Measurements from ENCODE around the gene OTUD7B.

OTUD7B gene

DNA sequence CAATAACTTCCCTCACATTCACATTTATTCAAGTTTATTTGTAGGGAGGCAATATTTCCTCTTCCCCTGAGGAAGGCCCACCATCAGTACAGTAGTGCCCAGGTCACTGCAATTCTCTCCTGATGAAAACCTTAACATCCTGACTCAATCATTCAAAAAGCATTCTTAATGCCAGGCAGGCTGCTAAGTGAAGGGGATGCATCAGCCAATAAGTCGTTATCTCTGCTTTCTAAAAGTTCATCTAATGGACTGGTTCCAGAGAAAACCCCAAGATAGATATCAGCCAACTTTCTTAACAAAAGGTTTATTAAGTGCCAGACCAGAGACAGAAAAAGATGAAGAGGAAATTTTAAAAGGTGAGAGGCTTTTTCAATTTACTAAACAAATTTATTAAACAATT, 17.3 kb downstream of the OTUD7B start:
- Histone ChIP-seq H3K4me3 (ENCODE audit: low read depth, low read length) (no peak overlapping the region), H3K27me3 (ENCODE audit: control insufficient read depth, insufficient read depth, low read length) (no peaks in the 10 kb centered on the region), H3K4me1 (no peaks in the 10 kb centered on the region), H3K36me3 (ENCODE audit: control insufficient read depth, insufficient read depth, low read length) (no peaks in the 10 kb centered on the region), H3K27ac (no peak overlapping the region), H3K4me2 (ENCODE audit: low read length) (no peak overlapping the region), H2AFZ (no peak overlapping the region), H3K79me2 (peaks cover 21% of the 10 kb centered on the region), H3K9ac (no peak overlapping the region), H3K9me3 (ENCODE audit: control insufficient read depth, low read length) (no peaks in the 10 kb centered on the region)
- TF ChIP-seq, protein P1, sequence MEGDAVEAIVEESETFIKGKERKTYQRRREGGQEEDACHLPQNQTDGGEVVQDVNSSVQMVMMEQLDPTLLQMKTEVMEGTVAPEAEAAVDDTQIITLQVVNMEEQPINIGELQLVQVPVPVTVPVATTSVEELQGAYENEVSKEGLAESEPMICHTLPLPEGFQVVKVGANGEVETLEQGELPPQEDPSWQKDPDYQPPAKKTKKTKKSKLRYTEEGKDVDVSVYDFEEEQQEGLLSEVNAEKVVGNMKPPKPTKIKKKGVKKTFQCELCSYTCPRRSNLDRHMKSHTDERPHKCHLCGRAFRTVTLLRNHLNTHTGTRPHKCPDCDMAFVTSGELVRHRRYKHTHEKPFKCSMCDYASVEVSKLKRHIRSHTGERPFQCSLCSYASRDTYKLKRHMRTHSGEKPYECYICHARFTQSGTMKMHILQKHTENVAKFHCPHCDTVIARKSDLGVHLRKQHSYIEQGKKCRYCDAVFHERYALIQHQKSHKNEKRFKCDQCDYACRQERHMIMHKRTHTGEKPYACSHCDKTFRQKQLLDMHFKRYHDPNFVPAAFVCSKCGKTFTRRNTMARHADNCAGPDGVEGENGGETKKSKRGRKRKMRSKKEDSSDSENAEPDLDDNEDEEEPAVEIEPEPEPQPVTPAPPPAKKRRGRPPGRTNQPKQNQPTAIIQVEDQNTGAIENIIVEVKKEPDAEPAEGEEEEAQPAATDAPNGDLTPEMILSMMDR (IDR thresholded peaks at IDR 0.05), result no peak

- H3K36me3 ChIP-seq (ENCODE audit: control insufficient read depth, insufficient read depth, low read length), result peaks cover 2% of the 10 kb centered on the region
- TF ChIP-seq, protein P1 (IDR thresholded peaks at IDR 0.05), result no peak
- H2AFZ ChIP-seq, result no peak overlapping the region
- no peak overlapping the region for H3K4me3 ChIP-seq (ENCODE audit: low read depth, low read length)
- H3K9me3 ChIP-seq (ENCODE audit: control insufficient read depth, low read length), result no peaks in the 10 kb centered on the region
- H3K4me1 ChIP-seq, result peaks cover 3% of the 10 kb centered on the region
- peaks cover 9% of the 10 kb centered on the region for H3K79me2 ChIP-seq
- no peak overlapping the region for H3K9ac ChIP-seq
- no peak overlapping the region for H3K4me2 ChIP-seq (ENCODE audit: low read length)
- no peaks in the 10 kb centered on the region for H3K27me3 ChIP-seq (ENCODE audit: control insufficient read depth, insufficient read depth, low read length)
- no peak overlapping the region for H3K27ac ChIP-seq
Observed at GRCh38 chr1:149987297-149987595, 23.3 kb downstream of the OTUD7B start.

GRCh38 chr1:149986486-149987296, 23.8 kb downstream of the OTUD7B start:
- H3K27ac ChIP-seq, result no peak overlapping the region

GRCh38 chr1:149979972-149980540, 30.5 kb downstream of the OTUD7B start:
- H3K4me3 ChIP-seq (ENCODE audit: low read depth, low read length), result no peak overlapping the region
- H2AFZ ChIP-seq, result no peak overlapping the region
- no peaks in the 10 kb centered on the region for H3K4me1 ChIP-seq
- no peak overlapping the region for H3K9ac ChIP-seq
- H3K36me3 ChIP-seq (ENCODE audit: control insufficient read depth, insufficient read depth, low read length), result no peaks in the 10 kb centered on the region
- no peaks in the 10 kb centered on the region for H3K9me3 ChIP-seq (ENCODE audit: control insufficient read depth, low read length)
- no peak overlapping the region for H3K4me2 ChIP-seq (ENCODE audit: low read length)
- TF ChIP-seq, protein P1 (IDR thresholded peaks at IDR 0.05), result no peak
- no peaks in the 10 kb centered on the region for H3K79me2 ChIP-seq
- no peaks in the 10 kb centered on the region for H3K27me3 ChIP-seq (ENCODE audit: control insufficient read depth, insufficient read depth, low read length)
- no peak overlapping the region for H3K27ac ChIP-seq

More at GRCh38 chr1:149986486-149987296, 23.8 kb downstream of the OTUD7B start:
- Histone ChIP-seq H3K9ac (no peak overlapping the region), H3K27me3 (ENCODE audit: control insufficient read depth, insufficient read depth, low read length) (no peaks in the 10 kb centered on the region), H3K36me3 (ENCODE audit: control insufficient read depth, insufficient read depth, low read length) (peaks cover 2% of the 10 kb centered on the region), H3K79me2 (peaks cover 9% of the 10 kb centered on the region), H3K4me1 (peaks cover 3% of the 10 kb centered on the region), H2AFZ (no peak overlapping the region), H3K4me3 (ENCODE audit: low read depth, low read length) (no peak overlapping the region), H3K9me3 (ENCODE audit: control insufficient read depth, low read length) (no peaks in the 10 kb centered on the region), H3K4me2 (ENCODE audit: low read length) (no peak overlapping the region)
- TF ChIP-seq, protein P1 (IDR thresholded peaks at IDR 0.05), result no peak
